Pulmonary artery endothelial cell (primary cell): ENCODE results near the gene HTR6. TPM values are rescaled to one million over a fixed set of nuclear protein-coding genes. Genes with fewer than 3 reads are reported as not detected.
"Not testable (repeated sequence)": the region's sequence is repeated elsewhere in the genome, so short reads cannot be mapped to it uniquely, and the experiment has no call there.

Source experiments
- DNase-seq: peaks from one replicate; pipeline ENCODE4 v3.0.0-alpha.2; 2011; ENCODE audit warnings: low read depth, low spot score
- total RNA-seq: library from RNA; depleted of rRNA; stranded (reverse); fragments of >200 nt; gene quantifications from 2 replicates; pipeline ENCODE4 v1.2.3, GENCODE V29; 2014

The HTR6 gene
- total RNA-seq, 1 donor from 2014 or later = not detected

GRCh38 chr1:19637606-19638005, 27.1 kb upstream of the HTR6 start:
- DNase-seq = no peak

- not testable (repeated sequence) for DNase-seq
Measured at GRCh38 chr1:19639228-19639627, 25.4 kb upstream of the HTR6 start.

- no peak for DNase-seq
Measured at GRCh38 chr1:19639999-19640362, 24.7 kb upstream of the HTR6 start.

GRCh38 chr1:19640363-19641316, 24.0 kb upstream of the HTR6 start:
- DNase-seq = no peak

- no peak for DNase-seq
Measured at GRCh38 chr1:19643121-19643520, 21.6 kb upstream of the HTR6 start.

- DNase-seq = no peak
Measured at GRCh38 chr1:19643602-19644394, 20.9 kb upstream of the HTR6 start, which contains the start of gene NBL1. NBL1 (plus strand) TSS chr1:19644311; CDS start chr1:19655031, 10,720 bp downstream.

- DNase-seq = no peak
Measured at GRCh38 chr1:19644395-19644680, 20.3 kb upstream of the HTR6 start.

- DNase-seq = no peak
Measured at GRCh38 chr1:19644681-19645410, 19.8 kb upstream of the HTR6 start.

GRCh38 chr1:19645411-19646251, 19.0 kb upstream of the HTR6 start:
- DNase-seq = no peak

- DNase-seq = no peak
Measured at GRCh38 chr1:19646377-19647319, 18.0 kb upstream of the HTR6 start.

- no peak for DNase-seq
Measured at GRCh38 chr1:19647643-19648042, 17.0 kb upstream of the HTR6 start.

- DNase-seq = no peak
Measured at GRCh38 chr1:19648239-19648638, 16.4 kb upstream of the HTR6 start.

GRCh38 chr1:19648689-19649088, 16.0 kb upstream of the HTR6 start:
- no peak for DNase-seq

- DNase-seq = no peak
Measured at GRCh38 chr1:19650416-19651140, 14.1 kb upstream of the HTR6 start.

- no peak for DNase-seq
Measured at GRCh38 chr1:19651141-19651737, 13.4 kb upstream of the HTR6 start.

- DNase-seq = no peak
Measured at GRCh38 chr1:19654386-19654785, 10.3 kb upstream of the HTR6 start.

GRCh38 chr1:19654886-19655717, 9.6 kb upstream of the HTR6 start:
- DNase-seq = no peak

GRCh38 chr1:19655718-19656080, 9.0 kb upstream of the HTR6 start:
- DNase-seq = no peak
